Esophagus squamous epithelium (tissue), 5 donors: Measurements from ENCODE around the gene IRX4. TPM values are rescaled to one million over a fixed set of nuclear protein-coding genes. Genes with fewer than 3 reads are reported as not detected.
A peak's percentile ranks its signal among the peaks of the same experiment; 100 is the strongest.

ENCODE experiments used
- DNase-seq: peaks from one replicate; lab custom pipeline; 2025; lab: John Stamatoyannopoulos, UW
- H3K27ac ChIP-seq, 4 donors: fragments of 200-600 bp; sonication (generic); one replicate each; pipeline ENCODE4 v1.5.1; 2016 to 2019; ENCODE audit warnings: mild to moderate bottlenecking in 1 of 4
- H3K27me3 ChIP-seq, 4 donors: fragments of 200-600 bp; sonication (generic); 1 replicate in 3 of 4; 2 replicates in 1 of 4; pipeline versions ENCODE4 v1.5.1 to v1.6.0; 2017 to 2021; ENCODE audit warnings: antibody characterized with exemption in 1 of 4
- H3K36me3 ChIP-seq, 3 donors: fragments of 200-600 bp; sonication (generic); one replicate each; pipeline ENCODE4 v1.5.1; 2016 to 2019
- H3K4me1 ChIP-seq, 3 donors: fragments of 200-600 bp; sonication (generic); one replicate each; pipeline ENCODE4 v1.5.1; 2017 to 2019
- H3K4me3 ChIP-seq, 4 donors: fragments of 200-600 bp; sonication (generic); 1 replicate in 3 of 4; 2 replicates in 1 of 4; pipeline ENCODE4 v1.5.1; 2016 to 2019; ENCODE audit warnings: mild to moderate bottlenecking in 2 of 4, moderate library complexity in 1 of 4
- H3K9me3 ChIP-seq, 3 donors: fragments of 200-600 bp; sonication (generic); one replicate each; pipeline ENCODE4 v1.5.1; 2016 to 2019
- POLR2A ChIP-seq, 4 donors: fragments of 450-650 bp; IDR thresholded peaks; one replicate each; pipeline ENCODE4 v1.6.1; 2017; ENCODE audit warnings: antibody characterized with exemption in 4 of 4, mild to moderate bottlenecking in 4 of 4, moderate library complexity in 3 of 4
- WGBS, 2 donors: methylation state at CpG; one replicate each; pipeline ENCODE4 v1.1.5; 2018; 5-methylcytosine and 5-hydroxymethylcytosine counted together
- intact Hi-C: fragments of 100-400 bp; cut with DNase I; formaldehyde crosslinking; loops from one replicate; pipeline ENCODE4 v1.15.0; 2022
- total RNA-seq, 4 donors: library from RNA; depleted of rRNA; stranded (reverse); fragments of >200 nt; gene quantifications; one replicate each; pipeline ENCODE4 v1.1.0, GENCODE V29; 2016
- TF ChIP-seq, protein P1 (sequence below), 6 experiments: fragments of 450-650 bp in 4 of 6; fragments of 200-600 bp in 2 of 6; sonication (generic) in 2 of 6; IDR thresholded peaks; one replicate each; pipeline ENCODE4 v1.5.1; 2016 to 2019; ENCODE audit warnings: antibody characterized with exemption in 6 of 6, mild to moderate bottlenecking in 4 of 6, moderate library complexity in 4 of 6
- donor health status: DM: yes; HTN: yes; CAD: no.

IRX4 gene
- total RNA-seq, 4 donors from 2014 or later, result 22.1 to 36.2 (median 29.1) TPM

DNA sequence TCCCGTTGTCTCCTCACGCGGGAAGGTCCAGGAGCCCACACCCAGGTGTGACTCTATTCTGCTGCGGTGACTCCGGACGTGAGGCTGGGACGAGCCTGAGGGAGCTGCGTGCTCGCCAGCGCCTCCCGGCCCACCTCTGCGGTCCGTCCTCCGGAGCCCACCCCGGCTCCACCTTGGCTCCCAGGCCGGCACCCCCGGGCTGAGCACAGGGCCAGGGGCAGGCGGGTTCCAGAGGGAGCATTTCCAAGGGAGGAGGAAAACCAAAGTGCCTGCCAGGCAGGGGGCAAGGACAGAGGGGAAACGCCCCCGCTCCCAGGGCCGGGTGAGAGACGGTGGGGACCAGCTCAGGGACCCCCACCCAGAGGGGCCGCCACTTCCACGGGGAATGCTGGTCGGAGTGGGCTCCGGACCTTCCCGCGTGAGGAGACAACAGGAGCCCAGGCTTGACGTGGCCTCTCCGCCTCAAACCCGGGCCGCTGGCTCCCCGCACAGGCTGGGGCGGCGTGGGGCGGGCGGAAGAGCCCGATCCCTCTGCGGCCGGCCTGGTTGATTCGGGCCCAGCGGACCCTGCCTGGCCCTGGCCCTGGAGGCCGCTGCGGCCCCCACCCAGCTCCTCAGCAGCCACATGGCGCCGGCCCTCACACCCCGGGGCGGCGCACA, 26.0 kb downstream of the IRX4 start:
- WGBS, 2 donors, result no CpG with 5 or more reads among the region's 49 CpGs
- intact Hi-C loops, result no loop called here
- Histone ChIP-seq H3K4me3 (peak overlapping the region in 2 of 4 donors; percentile 30 to 37), H3K4me1 (peaks cover 0 to under 1% (median 0%) of the 10 kb centered on the region in 3 donors), H3K36me3 (no peaks in the 10 kb centered on the region), H3K9me3 (no peaks in the 10 kb centered on the region), H3K27ac (no peak overlapping the region), H3K27me3 (peaks cover 0 to 74% (median 2%) of the 10 kb centered on the region in 4 donors)
- DNase-seq, result no peak
- TF ChIP-seq, protein P1, sequence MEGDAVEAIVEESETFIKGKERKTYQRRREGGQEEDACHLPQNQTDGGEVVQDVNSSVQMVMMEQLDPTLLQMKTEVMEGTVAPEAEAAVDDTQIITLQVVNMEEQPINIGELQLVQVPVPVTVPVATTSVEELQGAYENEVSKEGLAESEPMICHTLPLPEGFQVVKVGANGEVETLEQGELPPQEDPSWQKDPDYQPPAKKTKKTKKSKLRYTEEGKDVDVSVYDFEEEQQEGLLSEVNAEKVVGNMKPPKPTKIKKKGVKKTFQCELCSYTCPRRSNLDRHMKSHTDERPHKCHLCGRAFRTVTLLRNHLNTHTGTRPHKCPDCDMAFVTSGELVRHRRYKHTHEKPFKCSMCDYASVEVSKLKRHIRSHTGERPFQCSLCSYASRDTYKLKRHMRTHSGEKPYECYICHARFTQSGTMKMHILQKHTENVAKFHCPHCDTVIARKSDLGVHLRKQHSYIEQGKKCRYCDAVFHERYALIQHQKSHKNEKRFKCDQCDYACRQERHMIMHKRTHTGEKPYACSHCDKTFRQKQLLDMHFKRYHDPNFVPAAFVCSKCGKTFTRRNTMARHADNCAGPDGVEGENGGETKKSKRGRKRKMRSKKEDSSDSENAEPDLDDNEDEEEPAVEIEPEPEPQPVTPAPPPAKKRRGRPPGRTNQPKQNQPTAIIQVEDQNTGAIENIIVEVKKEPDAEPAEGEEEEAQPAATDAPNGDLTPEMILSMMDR (IDR thresholded peaks at IDR 0.05), result no peak
- TF ChIP-seq POLR2A (IDR thresholded peaks at IDR 0.05), result no peak

DNA sequence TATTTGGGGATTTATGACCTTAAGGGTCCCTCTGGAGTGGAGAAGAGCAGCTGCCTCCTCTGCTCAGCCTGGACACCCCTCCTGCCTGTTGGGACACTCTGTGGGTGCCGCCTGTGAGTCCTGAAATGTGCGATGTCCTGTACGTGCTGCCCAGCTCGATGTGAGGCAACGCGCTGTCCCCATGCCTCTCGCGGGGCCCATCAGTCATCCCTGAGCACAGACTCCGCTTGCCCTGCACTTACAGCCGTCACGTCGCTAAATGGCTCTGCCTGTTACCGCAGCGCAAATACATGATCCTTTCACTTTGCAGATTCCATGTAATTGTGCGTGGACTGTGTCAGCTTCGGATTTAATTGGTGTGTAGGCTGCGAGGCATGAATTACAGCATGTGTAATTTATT, 27.1 kb downstream of the IRX4 start:
- H3K27me3 ChIP-seq, result peaks cover 0 to 75% (median 5%) of the 10 kb centered on the region in 4 donors
- 70 to 83% methylated on average over 10 to 11 of the region's 17 CpGs for WGBS, 2 donors

DNA sequence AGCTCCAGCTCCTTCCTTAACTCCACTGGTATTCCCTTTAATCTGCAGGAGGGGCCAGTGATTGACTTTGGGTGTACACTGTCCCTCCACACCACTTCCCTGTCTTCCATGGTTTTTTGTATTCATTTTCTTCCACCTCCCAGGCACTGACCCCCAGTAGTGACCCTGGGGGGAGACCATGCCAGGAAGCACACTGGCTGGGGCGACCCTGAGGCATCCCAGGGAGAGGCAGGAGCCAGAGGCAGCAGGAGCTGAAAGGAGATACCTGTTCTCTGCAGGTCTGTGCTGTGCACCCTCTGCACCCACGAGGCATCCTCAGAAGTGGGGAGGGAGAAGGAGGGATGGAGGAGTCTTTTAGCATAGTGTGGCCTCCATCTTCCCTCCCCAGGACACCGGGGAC, 27.6 kb downstream of the IRX4 start:
- Histone ChIP-seq H3K4me3 (no peak overlapping the region), H3K36me3 (no peaks in the 10 kb centered on the region), H3K4me1 (peaks cover 0 to 15% (median 6%) of the 10 kb centered on the region in 3 donors), H3K9me3 (no peaks in the 10 kb centered on the region), H3K27me3 (peaks cover 0 to 76% (median 6%) of the 10 kb centered on the region in 4 donors), H3K27ac (no peak overlapping the region)
- no peak for DNase-seq
- TF ChIP-seq POLR2A (IDR thresholded peaks at IDR 0.05), result no peak
- TF ChIP-seq, protein P1 (IDR thresholded peaks at IDR 0.05), result no peak
- WGBS, 2 donors, result 32 to 60% methylated on average over 1 to 2 of the region's 3 CpGs
- intact Hi-C loops, result no loop called here

More for the DNA sequence above, 27.1 kb downstream of the IRX4 start:
- Histone ChIP-seq H3K4me3 (no peak overlapping the region), H3K9me3 (no peaks in the 10 kb centered on the region), H3K36me3 (no peaks in the 10 kb centered on the region), H3K4me1 (peaks cover 0 to 12% (median 6%) of the 10 kb centered on the region in 3 donors), H3K27ac (no peak overlapping the region)
- DNase-seq, result no peak
- intact Hi-C loops, result no loop called here
- TF ChIP-seq POLR2A (IDR thresholded peaks at IDR 0.05), result no peak
- TF ChIP-seq, protein P1 (IDR thresholded peaks at IDR 0.05), result no peak

DNA sequence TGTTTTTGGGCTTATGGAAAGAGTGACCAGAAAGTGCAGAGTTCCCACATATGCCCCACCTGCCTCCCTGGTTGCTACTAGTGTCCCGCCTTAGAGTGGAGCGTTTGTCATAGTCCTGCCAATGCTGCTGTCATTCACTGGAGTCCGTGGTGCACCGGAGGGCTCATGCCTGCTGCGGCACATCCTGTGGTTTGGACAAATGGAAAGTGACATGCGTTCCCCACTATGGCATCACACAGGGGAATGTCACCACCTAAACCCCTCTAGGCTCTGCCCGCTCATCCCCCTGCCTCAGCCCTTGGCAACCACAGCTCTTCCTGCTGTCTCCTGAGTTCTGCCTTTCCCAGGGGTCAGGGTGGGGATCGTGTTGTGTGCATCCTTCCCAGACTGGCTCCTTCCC, 29.2 kb downstream of the IRX4 start:
- Histone ChIP-seq H3K4me1 (peaks cover 0 to 15% (median 6%) of the 10 kb centered on the region in 3 donors), H3K27ac (no peak overlapping the region), H3K27me3 (peaks cover 0 to 88% (median 6%) of the 10 kb centered on the region in 4 donors), H3K4me3 (no peak overlapping the region), H3K36me3 (no peaks in the 10 kb centered on the region), H3K9me3 (no peaks in the 10 kb centered on the region)
- WGBS, 2 donors, result 47 to 57% methylated on average over 7 to 8 of the region's 8 CpGs
- intact Hi-C loops, result no loop called here
- TF ChIP-seq, protein P1 (IDR thresholded peaks at IDR 0.05), result no peak
- no peak for TF ChIP-seq POLR2A (IDR thresholded peaks at IDR 0.05)
- DNase-seq, result no peak

DNA sequence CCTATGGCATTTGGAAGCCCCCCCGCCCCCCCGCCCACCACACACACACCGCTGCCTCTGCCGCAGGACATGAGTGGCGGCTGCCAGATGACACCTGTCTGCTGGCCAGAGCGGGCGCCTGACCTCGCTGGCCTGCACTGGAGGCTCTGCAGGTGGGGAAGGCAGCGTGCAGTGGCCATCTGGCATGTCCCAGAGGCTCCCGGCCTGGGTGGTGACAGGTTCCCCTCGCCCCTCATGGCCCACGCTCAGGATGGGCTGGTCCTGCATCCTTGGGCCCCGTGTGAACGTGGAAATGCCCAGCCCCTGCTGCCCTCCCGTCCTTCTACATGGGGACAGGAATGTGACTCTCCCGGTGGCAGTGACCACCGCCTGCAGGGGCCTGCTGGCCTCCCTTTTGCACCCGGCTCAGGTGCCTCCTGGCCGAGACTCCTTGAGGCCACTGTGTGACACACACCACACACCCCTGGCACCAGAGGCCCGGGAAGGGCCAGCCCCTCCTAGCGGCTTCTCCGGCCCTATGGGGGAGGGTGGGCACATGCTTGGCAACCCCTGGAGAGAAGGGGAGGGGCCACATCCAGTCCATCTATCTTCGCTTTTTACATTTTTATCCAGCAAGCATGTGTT, 30.3 kb downstream of the IRX4 start:
- H3K4me1 ChIP-seq, result peaks cover 0 to 15% (median 6%) of the 10 kb centered on the region in 3 donors
- H3K9me3 ChIP-seq, result no peaks in the 10 kb centered on the region
- TF ChIP-seq, protein P1 (IDR thresholded peaks at IDR 0.05), result no peak
- TF ChIP-seq POLR2A (IDR thresholded peaks at IDR 0.05), result no peak
- no peak overlapping the region for H3K27ac ChIP-seq
- WGBS, 2 donors, result 78 to 100% methylated on average over 1 to 4 of the region's 23 CpGs
- no peak overlapping the region for H3K4me3 ChIP-seq
- H3K27me3 ChIP-seq, result peaks cover 0 to 98% (median 6%) of the 10 kb centered on the region in 4 donors
- intact Hi-C loops, result no loop called here
- no peak for DNase-seq
- no peaks in the 10 kb centered on the region for H3K36me3 ChIP-seq
